Subcutaneous adipose tissue (tissue), 4 donors: ENCODE data around the gene RNPS1. TPM values are rescaled to one million over a fixed set of nuclear protein-coding genes. Genes with fewer than 3 reads are reported as not detected.

Experiments
- CTCF ChIP-seq: fragments of 450-650 bp; IDR thresholded peaks from one replicate; pipeline ENCODE4 v1.5.1; 2016; ENCODE audit warnings: low read depth, mild to moderate bottlenecking, control low read depth, antibody characterized with exemption, moderate library complexity
- total RNA-seq, 4 donors: library from RNA; depleted of rRNA; stranded (reverse); fragments of >200 nt; gene quantifications; one replicate each; pipeline ENCODE4 v1.1.0, GENCODE V29; 2016

Gene RNPS1
- total RNA-seq, 4 donors from 2014 or later: 66.6 to 127 (median 75.3) TPM

GRCh38 chr16:2246301-2246885 lies 21.5 kb downstream of the RNPS1 start:
- no peak for TF ChIP-seq CTCF

GRCh38 chr16:2244926-2245795 lies 22.8 kb downstream of the RNPS1 start:
- no peak for TF ChIP-seq CTCF

- no peak for TF ChIP-seq CTCF
Observed at GRCh38 chr16:2244301-2244700, 23.6 kb downstream of the RNPS1 start.

GRCh38 chr16:2243781-2244180 lies 24.1 kb downstream of the RNPS1 start:
- no peak for TF ChIP-seq CTCF

- TF ChIP-seq CTCF: no peak
Observed at GRCh38 chr16:2243031-2243528, 24.8 kb downstream of the RNPS1 start.

- no peak for TF ChIP-seq CTCF
Observed at GRCh38 chr16:2242598-2242997, 25.3 kb downstream of the RNPS1 start.
